HG03025 (cell line): ENCODE results near the gene NR1I3.

Experiments
- ATAC-seq: cut with Tn5 transposase; IDR thresholded peaks from one replicate; pipeline ENCODE4 v1.9.1; 2021; ENCODE audit warnings: mild to moderate bottlenecking, moderate library complexity; ENCODE audit not compliant: unreplicated experiment, low FRiP score

The NR1I3 gene

DNA sequence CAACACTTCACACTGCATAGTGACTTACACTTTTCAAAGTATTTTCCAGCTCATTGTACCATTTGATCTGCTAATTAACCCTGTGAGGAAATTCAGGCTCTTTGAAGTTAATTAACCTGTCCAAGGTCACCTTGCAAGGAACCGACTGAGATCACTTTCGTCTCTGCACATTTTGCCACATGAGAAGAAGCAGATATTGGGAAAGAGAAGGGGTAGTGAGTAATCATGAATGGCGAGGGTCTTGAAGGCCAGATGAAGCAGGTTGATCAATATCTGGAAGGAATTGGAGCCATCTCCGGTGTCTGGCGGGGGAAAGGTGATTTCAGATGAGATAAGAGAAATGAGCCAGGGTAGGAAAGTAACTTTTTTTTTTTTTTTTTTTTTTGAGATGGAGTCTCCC, 18.0 kb downstream of the NR1I3 start:
- ATAC-seq: no peak

DNA sequence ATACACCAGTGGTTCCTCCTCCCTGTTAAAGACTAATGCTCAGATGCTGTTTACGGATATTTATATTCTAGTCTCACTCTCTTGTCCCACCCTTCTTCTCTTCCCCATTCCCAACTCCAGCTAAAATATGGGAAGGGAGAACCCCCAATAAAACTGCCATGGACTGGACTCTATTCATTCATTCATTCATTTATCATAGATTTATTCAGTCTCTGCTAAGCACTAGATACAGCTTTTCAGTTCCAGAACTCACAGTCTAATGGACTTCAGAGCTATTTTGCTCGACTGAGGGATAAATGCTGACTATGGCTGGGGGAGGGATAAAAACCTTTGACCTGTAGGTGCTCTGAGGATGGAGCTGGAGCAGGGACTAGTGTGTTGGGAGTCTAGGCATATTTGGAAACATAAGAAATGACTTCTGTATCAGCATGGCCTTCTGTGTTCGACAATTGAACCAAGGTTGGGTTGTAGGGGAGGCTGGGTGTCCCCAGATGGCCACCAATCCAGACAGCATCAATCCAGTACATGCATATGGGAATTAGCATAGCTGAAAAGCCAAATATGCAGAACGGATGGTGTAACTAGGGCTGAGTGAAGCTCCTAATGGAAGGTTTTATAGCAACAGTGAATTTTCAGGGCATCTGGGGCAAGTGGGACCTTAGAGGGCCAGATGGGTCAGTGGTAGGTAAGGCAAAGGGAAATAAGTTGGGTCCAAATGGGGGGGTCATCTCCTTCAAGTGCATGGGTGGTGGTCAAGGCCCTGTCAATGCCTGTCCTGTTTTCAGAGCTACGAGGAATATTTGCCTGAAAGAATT, 18.7 kb downstream of the NR1I3 start:
- ATAC-seq: no peak

DNA sequence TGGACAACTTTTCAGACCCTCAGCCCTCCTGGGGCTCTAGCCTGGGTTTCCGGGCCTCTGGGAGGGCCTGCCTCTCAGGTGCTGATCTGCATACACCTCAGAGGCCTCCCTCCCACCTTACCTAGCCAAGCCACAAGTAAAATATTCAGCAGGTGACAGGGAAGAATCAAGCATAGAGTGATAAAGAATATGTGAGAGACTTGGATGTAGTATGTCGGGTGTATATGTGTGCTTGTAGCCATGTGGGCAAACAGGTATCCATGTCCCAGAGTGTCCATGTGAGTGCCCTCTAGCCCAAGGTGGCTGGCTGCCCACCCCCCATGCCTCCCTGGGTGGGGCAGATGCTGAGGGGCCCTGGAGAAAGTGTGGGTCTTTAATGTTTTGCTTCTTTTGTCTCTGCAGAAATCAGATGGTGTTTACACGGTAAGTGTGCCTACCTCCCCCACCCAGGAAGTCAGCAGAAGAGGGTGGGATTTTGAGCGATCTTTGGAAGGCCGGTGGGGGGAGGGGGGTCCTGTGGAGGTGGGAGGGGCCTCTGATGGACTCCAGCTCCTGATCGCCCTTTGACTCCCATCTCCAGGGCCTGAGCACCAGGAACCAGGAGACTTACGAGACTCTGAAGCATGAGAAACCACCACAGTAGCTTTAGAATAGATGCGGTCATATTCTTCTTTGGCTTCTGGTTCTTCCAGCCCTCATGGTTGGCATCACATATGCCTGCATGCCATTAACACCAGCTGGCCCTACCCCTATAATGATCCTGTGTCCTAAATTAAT, 19.5 kb downstream of the NR1I3 start:
- no peak for ATAC-seq

DNA sequence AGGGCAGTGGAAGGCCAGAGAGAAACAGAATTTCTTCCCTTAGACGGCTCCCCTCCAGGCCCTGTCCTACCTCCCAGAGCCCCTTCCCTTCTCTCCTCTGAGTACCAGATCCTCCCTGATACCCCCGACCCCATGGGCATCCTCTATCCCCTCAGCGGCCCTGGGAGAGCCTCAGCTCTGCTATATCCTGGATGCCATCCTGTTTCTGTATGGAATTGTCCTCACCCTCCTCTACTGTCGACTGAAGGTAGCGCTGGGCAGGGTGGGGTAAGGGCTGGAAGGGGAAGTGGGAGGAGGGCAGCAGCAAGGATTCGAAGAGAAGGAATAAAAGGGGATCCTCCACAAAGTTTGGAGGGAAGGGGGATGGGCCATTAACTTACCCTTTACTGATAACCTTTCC, 20.2 kb downstream of the NR1I3 start:
- no peak for ATAC-seq

DNA sequence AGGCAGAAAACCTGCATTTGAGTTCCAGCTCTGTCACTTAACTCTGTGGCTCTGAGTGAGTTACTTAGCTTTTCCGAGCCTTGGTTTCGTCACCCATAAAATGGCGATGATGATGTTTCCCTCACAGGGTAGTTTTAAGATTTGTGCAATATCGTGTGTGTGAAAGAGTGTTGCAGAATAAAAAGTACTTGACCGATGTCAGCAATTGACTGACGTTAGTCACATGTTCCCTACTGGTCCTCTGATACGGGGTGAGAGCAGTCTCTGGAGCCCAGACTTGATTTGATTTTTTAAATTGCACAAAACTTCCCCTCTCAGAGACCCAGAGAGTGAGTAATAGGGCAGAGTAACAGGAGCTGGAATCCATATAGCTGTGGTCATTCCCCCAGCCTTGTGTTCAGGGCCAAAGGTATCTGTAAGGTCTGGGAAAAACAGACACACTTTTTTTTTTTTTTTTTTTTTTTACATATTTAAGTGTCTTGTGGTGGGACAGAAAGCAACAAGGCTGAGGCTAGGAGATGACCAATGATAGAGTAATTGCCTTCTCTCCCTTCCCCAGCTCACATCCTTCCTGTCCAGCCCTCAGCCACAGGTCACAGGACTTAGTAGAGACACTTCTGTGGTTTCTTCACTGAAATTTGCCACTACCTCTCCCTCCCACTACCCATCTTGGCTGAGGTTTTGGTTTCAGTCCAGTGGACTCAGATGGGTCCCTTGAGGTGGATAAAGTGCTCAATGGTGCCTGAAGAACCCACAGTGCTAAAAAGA, 20.9 kb downstream of the NR1I3 start:
- ATAC-seq: no peak

DNA sequence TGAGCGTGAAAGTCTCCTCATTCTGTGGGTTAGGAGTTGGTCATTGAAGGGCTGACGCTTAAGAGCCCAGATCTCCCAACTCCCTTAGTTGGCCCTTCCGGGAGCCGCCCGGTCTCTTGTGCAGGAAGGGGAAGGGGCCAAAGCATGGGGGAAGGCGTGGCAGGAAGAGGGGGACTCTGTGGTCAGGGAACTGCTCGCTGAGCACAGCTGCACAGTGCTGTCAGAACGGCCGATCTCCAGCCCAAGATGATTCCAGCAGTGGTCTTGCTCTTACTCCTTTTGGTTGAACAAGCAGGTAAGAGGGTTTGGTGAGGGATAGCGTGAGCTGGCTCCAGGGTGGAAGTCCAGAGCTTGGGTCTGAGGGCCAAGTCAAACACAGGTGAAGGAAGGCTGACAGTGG, 22.9 kb downstream of the NR1I3 start, which contains the start of gene FCER1G:
Gene FCER1G (plus strand): TSS at position 220 of the 400 bp plus-strand sequence. CDS start 27 bp downstream, at position 247.
- ATAC-seq: no peak

DNA sequence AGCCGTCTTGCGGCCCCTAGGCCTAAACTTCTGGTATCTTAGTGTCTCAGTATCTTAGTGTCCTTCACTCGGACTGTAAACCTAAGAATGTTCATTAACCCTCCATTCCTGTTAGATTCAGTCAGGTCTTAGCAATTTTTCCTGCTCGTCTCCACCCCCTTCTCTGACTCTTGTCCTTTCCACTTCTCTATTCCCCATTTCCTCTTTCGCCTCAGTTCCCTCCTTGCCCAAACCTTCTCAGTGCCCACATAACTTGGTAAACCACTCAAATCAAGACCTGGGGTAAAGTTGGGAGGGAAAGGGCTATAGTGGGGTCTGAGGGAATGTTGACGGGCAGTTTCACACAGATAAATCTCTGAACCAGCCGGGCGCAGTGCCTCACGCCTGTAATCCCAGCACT, 23.6 kb downstream of the NR1I3 start:
- ATAC-seq: no peak

DNA sequence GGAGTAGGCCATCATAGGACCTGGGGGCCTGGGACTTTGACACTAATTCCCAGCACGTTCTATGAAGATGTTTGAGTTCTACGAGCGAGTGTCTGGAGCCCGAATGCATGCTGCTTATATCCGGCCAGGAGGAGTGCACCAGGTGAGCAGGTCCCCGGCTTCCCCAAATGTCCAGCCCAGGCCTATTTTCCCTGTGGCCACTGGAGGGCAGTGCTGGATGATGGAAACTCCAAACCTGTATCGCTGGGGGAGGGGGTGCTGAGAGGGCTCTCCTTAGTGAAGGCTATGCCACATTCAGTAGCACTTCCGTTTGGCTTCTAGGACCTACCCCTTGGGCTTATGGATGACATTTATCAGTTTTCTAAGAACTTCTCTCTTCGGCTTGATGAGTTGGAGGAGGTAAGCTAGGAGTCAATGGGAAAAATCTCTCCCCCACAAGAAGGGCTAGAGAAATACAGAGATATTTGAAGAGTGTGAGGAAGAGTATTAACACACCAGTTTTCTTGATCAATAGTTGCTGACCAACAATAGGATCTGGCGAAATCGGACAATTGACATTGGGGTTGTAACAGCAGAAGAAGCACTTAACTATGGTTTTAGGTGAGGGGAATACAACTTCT, 28.1 kb downstream of the NR1I3 start:
- no peak for ATAC-seq

DNA sequence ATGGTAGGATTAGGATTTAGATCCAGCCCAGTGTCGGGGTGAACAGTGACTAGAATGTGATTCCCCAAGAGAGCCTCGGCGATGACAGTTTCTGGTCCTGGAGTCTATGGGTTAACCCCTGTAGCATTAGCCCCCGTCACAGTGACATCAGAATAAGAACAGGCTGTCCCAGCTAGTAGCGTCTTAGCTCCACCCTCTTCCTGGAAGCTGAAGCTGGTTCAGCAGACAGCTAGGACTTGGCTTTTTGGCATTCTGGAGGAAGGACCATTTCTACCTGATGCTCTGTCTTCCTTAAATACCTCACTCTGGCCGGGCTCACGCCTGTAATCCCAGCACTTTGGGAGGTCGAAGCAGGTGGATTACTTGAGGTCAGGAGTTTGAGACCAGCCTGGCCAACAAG, 30.8 kb downstream of the NR1I3 start:
- no peak for ATAC-seq

DNA sequence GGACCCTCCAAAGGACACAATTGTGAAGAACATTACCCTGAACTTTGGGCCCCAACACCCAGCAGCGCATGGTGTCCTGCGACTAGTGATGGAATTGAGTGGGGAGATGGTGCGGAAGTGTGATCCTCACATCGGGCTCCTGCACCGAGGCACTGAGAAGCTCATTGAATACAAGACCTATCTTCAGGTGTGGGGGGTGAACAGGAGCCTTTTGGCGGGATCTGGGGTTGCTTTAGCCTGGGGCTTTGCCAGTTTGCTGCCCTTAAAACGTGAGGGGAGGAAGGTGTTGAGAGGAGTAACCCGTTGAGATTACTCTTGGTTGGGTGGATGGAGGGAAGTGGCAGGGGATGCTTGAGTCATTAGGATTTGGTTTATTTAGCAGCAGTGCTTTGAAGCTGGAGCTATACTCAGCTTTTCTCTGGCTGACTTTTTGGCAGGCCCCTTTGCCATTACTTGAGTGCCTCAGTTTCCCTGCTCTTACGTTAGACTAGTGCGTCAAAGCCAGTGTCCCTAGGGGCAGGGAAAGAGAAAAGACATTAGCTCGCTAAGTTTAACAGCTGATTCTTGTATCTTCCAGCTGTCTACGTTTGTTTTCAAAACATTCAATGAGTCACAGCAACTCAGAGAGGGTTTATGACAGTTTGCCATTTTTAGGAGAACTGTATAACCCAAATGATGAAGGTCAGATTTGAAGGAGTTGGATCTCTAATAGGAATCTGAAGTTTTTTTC, 31.4 kb downstream of the NR1I3 start:
- no peak for ATAC-seq

DNA sequence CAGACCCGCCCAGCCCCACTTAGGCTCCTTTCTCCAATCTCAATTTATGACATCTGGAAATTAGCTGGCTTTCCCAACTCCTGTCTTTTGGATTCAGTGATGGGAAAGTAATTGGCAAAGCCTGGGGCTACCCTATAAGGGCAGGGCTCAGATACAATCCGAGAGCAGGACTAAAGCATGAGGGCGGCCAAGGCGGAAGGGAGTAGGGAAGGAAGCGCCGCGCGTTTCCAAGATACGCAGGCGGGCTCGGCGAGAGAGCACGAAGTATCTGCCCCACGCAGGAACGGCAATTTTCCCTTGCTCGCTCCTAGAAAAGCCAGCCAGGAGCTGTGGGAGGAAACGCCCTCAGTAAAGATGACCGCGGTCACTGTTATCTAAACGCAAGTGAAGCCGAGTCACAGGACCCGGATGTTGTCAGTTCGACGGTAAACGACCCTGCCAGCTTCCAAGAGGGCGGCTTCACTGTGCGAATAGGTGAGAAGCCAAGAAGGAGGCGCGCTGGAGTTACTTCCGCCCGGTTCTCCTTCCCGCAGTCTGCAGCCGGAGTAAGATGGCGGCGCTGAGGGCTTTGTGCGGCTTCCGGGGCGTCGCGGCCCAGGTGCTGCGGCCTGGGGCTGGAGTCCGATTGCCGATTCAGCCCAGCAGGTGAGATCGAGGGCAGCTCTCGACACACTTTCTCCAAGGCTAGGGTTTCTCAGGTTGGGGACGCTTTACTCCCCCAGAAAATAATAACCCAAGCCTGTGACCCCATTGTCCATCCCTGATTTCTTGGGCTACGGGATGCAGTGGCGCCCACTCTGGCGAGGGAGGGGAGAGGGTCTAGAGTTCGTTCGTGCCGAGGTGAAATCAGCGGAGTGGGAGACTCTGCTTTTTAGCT, 35.9 kb downstream of the NR1I3 start, which contains the start of gene NDUFS2:
Gene NDUFS2 (plus strand): TSS at position 532 of the 877 bp plus-strand sequence. CDS start 19 bp downstream, at position 551.
- ATAC-seq: peak; percentile 97

DNA sequence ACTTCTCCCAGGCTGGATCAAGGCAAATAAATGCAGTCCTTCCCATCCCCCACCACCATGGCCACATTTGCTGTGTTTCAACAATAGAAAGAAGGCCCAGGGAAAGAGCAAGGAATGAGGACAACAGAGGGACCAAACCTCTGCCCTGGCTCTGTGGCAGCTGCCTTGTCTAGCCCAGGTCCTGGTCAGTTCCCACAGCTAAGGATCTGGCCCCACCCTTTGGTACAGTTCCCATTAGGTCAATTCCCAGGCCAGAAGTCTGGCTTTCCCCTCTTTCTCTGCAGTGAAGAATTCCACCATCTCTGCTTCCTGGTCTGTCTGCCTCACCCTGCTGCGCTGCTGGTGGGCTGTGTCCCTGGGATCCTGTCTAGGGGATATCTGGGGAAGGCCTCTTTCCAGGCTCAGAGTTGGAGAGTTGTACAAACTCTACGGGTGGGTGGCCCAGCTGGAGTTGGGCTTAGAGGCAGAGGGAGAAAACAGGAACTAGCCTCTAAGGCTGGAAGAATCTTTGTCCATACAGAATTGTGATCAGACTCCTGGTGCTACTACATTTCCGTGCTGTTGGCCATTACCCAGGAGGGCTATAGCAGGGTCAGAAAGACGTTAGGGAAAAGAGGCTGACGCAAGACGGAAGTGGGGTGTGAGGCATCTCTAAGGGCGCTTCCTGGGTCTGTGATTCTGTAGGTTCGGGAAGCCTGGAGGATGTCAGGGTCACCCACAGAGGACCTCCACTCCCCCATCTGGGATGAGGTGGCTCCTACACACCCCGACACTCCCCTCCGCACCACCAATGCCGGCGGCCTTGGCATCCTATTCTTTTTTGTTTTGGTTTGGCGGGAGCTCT, 36.8 kb downstream of the NR1I3 start:
- no peak for ATAC-seq

DNA sequence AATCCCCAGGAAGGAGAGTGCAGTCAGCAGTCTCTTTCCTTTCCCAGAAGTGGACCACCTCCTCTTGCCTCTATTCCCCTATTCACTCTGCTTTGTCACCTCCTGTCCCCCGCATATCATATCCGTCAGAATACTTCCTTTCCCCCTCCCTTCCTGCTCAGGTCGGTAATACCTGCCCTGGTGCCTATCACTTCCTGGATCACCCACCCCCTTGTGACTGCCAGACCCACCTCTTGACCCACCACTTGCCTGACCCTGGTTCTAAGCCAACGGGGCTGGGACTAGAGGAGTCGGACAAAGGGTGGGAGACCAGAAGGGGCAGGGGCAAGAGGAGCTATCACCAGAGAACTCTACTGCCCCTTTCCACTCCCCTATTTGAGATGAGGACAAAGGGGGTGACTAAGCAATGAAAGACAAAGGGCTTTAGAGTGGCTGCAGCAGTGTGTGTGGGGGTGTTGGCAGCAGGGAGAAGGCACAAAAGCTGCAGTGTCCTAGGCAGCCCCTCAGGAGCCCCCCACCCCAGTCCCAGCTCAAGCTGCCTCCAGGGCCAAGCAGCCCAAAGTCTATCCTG, 37.5 kb downstream of the NR1I3 start:
- ATAC-seq: no peak

DNA sequence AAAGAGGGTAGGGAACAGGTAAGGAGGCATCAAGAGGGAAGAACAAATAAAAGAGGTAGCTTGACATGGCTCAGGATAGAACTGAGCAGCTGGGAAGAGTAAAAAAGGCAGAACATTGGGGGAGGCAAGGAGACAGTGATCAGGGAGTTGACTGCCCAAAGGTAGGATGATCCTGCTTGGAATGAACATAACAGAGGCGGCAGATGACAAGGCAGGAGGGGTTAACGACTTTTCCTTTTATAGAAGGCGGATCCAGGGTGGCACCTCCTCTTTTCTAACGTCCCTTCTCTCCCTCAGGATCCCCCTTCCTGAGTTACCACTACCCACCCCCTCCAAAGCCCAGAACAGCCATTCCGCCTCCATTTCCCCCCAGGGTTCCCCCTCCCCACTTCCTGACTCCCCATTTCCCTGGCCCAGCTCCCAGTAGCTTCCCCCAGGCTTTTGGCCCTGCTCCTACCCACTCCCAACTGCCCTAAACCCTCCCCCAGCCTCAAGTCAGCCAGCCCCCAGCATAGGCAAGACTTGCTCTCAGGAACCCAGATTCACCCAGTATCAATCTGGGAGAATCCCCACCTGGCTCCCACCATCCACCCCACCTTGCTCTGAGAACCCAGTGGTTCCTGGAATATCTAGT, 38.4 kb downstream of the NR1I3 start:
- no peak for ATAC-seq

DNA sequence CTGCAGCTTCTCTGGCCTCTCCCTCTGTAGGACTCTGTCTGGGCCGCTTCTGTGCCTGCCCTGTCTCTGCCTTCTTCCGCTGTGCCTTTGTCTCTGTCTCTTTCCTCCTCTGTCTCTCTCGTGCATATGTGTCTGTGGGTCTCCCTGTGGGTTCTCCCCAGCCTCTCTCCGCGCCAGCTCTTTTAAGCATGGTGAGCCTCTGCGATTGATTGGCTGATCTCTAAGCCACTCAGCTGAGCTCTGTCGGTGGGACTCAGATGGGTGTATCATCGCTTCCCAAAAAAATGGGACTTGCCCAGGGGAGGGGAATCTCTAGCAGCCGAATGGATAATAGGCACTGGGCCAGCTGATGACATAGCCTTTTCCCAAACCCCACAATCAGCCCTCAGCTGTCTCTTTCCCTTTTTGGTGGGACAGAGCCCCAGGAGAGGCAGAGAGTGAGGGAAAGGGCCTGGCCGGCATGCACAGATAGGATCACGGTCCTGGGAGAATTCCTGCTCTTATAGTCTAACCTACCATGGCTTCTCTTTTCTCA, 39.0 kb downstream of the NR1I3 start, which contains the start of gene ADAMTS4:
Gene ADAMTS4 (minus strand): TSS at position 158 of the 535 bp plus-strand sequence. CDS start 427 bp downstream, outside the sequence.
- no peak for ATAC-seq

DNA sequence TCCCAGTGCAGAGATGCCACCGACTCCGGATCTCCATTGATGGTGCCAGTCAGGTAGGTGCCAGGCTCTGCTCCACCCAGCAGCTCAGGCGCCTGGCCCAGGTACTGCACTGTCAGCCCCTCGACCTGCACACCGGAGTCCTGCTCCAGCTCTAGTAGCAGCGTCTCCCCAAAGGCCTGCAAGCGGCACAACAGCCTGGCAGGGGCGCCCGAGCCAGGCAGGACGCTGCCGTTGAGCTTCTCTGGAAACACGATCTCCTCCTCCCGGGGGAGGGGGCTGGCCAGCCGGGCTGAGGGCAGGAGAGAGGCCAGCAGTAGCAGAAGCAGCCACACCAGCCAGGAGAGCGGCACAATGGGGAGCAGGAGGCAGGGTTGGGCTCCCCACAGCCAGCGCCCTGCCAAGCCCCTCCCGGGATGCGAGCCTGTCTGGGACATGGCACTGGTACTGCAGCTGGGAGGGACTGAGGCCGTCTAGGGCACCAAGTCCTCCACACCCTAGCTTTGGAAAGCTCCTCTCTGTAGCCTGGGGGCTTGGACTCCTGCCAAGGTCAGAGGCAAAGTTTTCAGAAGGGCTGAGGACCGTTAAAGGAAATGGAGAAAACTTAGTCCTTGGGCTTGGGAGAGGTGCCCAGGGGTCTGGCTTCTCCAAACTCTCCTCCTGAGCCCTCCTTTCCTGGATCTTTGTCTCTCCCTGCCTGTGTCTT, 39.7 kb downstream of the NR1I3 start:
- no peak for ATAC-seq
